SU-DHL-6 (cell line): ENCODE measurements around the gene CCNL1.

ENCODE experiments used
- EZH2phosphoT487 ChIP-seq: fragments of 200-600 bp; sonication (generic), shearing (Covaris generic); conservative IDR thresholded peaks from 2 replicates; pipeline ENCODE4 v1.6.1; 2018; ENCODE audit warnings: mild to moderate bottlenecking, antibody characterized with exemption, low read length, moderate library complexity, mixed read lengths
- TF ChIP-seq, protein P1 (sequence below): fragments of 200-600 bp; sonication (generic); IDR thresholded peaks from one replicate; pipeline ENCODE4 v1.5.1; 2017; ENCODE audit warnings: antibody characterized with exemption, mild to moderate bottlenecking, low read length, moderate library complexity; ENCODE audit not compliant: insufficient read depth, poor library complexity, severe bottlenecking

DNA sequence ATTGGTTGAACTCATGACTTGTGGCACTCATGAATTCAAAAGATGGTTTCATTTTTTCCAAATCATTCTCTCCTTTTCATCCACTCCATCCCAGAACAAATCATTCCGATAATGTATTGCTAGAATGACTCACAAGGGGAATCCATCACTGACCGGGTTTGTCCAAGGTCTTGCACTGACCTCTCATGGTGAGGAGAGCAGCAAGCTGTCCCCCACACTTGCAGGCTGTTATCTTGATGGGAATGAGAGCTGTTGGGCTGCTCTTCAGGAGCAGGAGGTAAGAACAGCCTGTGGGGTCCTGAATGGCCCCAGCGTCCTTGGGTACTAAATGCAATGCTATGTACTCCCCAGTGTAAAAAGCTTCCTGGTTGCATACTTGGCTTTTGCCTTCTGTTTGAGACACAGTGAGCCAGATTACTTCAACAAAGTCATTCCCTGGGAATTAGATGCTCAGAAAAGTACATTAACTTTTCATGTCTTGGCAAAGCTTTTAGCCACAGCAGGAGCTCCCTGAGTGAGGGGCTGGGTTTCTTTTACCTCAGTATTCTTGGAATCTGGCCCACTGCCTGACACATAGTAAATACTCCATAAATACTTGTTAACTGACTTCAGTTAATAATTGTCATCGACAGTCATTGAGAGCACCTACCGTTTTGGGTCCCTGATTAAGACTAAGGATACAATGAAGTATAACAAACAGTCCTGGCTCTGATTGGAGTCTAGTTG is 24.1 kb downstream of the CCNL1 start:
- TF ChIP-seq, protein P1, sequence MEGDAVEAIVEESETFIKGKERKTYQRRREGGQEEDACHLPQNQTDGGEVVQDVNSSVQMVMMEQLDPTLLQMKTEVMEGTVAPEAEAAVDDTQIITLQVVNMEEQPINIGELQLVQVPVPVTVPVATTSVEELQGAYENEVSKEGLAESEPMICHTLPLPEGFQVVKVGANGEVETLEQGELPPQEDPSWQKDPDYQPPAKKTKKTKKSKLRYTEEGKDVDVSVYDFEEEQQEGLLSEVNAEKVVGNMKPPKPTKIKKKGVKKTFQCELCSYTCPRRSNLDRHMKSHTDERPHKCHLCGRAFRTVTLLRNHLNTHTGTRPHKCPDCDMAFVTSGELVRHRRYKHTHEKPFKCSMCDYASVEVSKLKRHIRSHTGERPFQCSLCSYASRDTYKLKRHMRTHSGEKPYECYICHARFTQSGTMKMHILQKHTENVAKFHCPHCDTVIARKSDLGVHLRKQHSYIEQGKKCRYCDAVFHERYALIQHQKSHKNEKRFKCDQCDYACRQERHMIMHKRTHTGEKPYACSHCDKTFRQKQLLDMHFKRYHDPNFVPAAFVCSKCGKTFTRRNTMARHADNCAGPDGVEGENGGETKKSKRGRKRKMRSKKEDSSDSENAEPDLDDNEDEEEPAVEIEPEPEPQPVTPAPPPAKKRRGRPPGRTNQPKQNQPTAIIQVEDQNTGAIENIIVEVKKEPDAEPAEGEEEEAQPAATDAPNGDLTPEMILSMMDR: no peak
- no peak for TF ChIP-seq EZH2phosphoT487
